GM19397 (cell line): Measurements from ENCODE around the gene FAM43B.

ENCODE experiments used
- ATAC-seq: cut with Tn5 transposase; IDR thresholded peaks from one replicate; pipeline ENCODE4 v1.9.1; 2021; ENCODE audit warnings: mild to moderate bottlenecking, moderate library complexity; ENCODE audit not compliant: unreplicated experiment

FAM43B gene

GRCh38 chr1:20589331-20590278 is 37.2 kb downstream of the FAM43B start:
- no peak for ATAC-seq

GRCh38 chr1:20590306-20590777 is 38.0 kb downstream of the FAM43B start:
- ATAC-seq = no peak

- no peak for ATAC-seq
Observed at GRCh38 chr1:20593756-20594155, 41.4 kb downstream of the FAM43B start.

- no peak for ATAC-seq
Observed at GRCh38 chr1:20594746-20595145, 42.4 kb downstream of the FAM43B start.

- ATAC-seq = no peak
Observed at GRCh38 chr1:20596106-20596505, 43.7 kb downstream of the FAM43B start.

GRCh38 chr1:20597650-20598049 is 45.3 kb downstream of the FAM43B start:
- no peak for ATAC-seq

- no peak for ATAC-seq
Observed at GRCh38 chr1:20600156-20600555, 47.8 kb downstream of the FAM43B start.

- no peak for ATAC-seq
Observed at GRCh38 chr1:20601129-20601825, 48.9 kb downstream of the FAM43B start.

GRCh38 chr1:20602851-20603450 is 50.6 kb downstream of the FAM43B start:
- no peak for ATAC-seq

GRCh38 chr1:20603504-20604464 is 51.4 kb downstream of the FAM43B start:
- no peak for ATAC-seq
